Prostate gland (tissue), 2 donors: ENCODE data around the gene EIF4G3.

Experiments used
- CTCF ChIP-seq, 4 experiments: fragments of 200-600 bp in 2 of 4; fragments of 450-650 bp in 2 of 4; sonication (generic) in 2 of 4; IDR thresholded peaks; 1 replicate in 3 of 4; 2 replicates in 1 of 4; pipeline ENCODE4 v1.5.1; 2016 to 2019; ENCODE audit warnings: antibody characterized with exemption in 4 of 4, mild to moderate bottlenecking in 2 of 4, moderate library complexity in 2 of 4
- POLR2A ChIP-seq: fragments of 450-650 bp; IDR thresholded peaks from one replicate; pipeline ENCODE4 v1.6.1; 2016; ENCODE audit warnings: antibody characterized with exemption, mild to moderate bottlenecking
- POLR2AphosphoS5 ChIP-seq: sonication (generic); formaldehyde crosslinking; IDR thresholded peaks from one replicate; pipeline ENCODE4 v1.6.1; 2017; ENCODE audit warnings: antibody characterized with exemption

- TF ChIP-seq CTCF (IDR thresholded peaks at IDR 0.05) (no peak), POLR2A (no peak), POLR2AphosphoS5 (no peak)
Measured at GRCh38 chr1:21100481-21100921, 76.2 kb downstream of the EIF4G3 start.
